HG03558 (cell line): Measurements from ENCODE around the gene TAF6.

Experiments used
- ATAC-seq: cut with Tn5 transposase; IDR thresholded peaks from one replicate; pipeline ENCODE4 v1.9.1; 2021; ENCODE audit warnings: moderate number of reproducible peaks; ENCODE audit not compliant: unreplicated experiment; ENCODE audit errors: extremely low read depth

Gene TAF6

DNA sequence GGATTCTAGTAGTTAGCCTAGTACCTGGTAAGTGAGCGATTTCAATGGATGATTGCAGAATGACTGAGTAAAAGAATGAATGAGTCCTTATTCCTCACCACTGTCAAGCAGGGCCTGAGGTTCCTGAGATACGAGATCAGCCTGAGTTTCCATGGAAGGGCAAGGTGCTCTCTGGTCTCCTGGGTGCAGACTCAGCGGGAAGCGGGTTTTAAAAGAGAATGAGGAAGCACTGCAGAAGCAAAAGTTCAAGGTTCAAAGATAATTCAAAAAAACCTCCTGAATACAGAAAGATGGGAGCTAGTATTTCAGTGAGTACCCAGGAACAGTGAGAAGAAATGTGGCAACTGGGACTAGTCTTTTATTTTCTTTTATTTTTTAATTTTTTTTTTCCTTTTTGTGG is 42.0 kb downstream of the TAF6 start:
- ATAC-seq = no peak

DNA sequence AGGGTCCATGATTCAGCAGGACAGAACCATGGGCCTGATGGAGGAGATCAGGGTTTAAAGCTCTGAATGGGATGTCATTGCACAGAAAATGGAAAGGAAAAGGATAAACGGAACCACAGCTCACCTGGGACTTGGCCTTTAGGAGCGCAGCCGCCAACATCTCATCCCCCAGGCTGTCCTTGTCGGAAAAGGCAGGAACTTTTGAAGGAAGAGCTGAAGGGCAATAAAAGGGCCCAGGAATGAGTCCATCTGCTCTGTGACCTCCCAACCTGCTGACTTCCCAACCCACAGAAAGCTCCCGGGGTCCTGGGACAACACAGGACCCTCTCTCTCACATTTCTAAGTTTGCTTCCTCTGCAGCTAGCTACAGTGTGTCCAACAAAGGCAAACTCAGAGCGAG is 43.7 kb downstream of the TAF6 start:
- no peak for ATAC-seq

DNA sequence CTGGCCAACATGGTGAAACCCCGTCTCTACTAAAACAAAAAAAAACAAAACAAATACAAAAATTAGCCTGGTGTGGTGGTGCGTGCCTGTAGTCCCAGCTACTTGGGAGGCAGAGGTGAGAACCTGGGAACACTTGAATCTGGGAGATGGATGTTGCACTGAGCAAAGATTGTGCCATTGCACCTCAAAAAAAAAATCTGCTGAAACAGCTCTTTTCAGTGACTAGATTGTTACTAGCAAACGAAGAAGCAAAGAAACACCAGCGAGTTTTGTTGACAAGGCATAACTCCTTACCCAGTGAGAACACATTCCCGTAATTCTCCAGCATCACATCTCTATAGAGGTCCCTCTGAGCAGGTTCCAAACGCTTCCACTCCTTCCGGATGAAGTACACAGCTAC is 44.3 kb downstream of the TAF6 start:
- no peak for ATAC-seq

DNA sequence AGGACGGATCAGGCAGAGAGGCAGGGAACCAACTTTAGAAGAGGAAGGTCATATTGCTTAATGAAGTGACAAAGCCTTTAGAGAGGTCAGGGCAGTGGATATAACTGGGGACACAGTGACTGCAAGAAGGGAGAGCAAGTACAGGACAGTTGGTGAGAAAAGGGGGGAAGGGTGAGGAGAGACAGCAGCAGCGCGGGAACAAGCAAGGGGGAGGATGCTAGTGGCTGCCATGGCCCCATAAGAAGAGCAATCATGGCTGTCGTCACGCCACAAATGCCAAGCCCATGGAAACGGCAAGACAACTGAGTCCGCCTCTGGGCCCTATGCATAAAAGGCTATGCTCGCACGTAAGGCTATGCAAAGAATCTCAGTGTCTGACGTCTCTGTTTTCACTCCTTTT is 46.7 kb downstream of the TAF6 start:
- ATAC-seq = no peak

DNA sequence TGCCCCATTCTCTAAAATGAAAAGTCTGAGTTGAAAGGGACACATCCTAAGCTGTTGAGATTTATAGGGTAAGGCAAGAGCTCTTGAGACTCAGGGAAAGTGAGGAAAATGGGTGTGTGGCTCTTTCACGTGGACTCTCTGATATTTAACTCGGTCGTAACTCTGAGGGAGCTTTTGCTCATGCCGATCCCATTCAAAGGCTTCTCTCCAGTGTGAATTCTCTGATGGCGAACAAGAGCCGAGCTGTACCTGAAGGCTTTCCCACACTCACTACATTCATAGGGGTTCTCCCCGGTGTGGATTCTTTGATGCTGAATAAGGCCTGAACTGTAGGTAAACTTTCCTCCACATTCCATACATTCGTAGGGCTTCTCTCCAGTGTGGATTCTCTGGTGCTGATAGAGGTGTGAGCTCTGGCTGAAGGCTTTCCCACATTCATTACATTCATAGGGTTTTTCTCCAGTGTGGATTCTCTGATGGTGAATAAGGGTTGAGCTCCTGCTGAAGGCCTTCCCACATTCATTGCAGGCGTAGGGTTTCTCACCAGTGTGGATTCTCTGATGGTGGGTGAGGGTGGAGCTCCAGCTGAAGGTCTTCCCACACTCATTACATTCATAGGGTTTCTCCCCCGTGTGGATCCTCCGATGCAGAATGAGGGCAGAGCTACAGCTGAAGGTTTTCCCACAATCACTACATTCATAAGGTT is 48.0 kb downstream of the TAF6 start:
- ATAC-seq = no peak

DNA sequence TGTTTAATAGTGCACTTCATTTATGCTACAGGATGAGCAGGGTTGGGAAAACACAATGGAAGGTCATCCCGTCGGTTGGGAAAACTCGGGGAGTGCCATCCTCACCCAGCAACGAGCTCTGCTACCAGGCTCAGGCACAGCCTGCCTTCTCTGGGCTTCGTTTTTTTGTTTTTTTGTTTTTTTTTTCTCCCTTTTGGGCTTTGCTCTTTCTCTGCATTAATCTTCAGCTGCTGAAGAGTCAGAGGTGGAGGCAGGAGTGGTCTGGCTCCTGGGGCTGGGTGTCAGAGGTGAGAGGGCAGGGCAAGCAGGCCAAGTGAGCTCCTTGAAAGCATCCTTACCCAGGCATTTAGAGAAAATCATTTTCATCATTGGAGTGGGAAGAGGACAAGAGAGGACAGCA is 49.2 kb downstream of the TAF6 start:
- no peak for ATAC-seq

DNA sequence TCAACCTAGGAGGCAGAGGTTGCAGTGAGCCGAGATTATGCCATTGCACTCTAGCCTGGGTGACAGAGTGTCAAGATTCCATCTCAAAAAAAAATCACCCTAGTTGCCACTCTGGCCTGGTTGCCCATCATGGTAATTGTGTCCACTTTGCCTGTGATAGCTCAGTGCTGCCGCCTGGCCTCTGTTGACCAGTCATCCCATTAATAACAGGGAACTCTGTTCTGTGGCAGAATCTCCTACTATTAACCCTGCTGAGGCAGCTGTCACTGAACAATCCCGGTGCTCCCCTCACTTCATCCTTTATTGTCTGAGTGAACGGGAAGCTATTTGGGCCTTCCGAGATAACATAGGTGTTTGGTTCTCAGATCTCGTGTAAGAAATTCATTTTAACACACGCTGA is 52.2 kb downstream of the TAF6 start:
- no peak for ATAC-seq

DNA sequence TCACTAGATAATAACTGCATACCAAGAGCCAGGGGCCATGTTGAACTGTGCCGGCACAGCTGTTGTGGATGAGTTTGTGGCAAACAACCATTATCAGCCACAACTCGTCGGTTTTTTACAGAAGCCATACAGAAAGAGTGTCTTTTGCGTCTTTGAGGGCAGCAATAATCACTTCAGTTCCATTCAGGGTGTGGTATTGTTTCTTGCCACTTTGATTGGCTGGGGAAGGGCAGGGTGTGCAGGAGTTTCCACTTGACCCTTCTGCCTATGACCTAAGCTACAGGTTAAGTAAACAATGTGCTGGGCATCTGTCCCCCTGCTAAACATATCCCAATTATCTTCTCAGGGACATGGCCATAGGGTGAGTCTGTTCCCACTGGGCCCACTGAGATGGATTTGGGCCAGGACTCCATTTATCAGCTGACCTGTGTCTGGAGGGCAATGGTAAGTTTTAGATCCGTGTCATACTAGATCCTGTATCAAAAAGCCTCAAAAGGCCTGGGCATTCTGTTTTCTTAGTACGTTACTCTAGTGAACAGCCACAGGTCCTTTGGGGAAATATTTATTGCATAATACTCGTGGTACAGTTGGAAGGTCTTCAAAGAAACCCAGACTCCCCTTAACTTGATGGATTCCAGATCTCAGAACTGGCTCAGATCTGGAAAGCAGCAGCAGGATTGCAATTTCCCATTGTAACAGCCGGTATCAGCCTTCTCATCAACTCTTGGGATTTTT is 53.5 kb downstream of the TAF6 start:
- ATAC-seq = no peak

DNA sequence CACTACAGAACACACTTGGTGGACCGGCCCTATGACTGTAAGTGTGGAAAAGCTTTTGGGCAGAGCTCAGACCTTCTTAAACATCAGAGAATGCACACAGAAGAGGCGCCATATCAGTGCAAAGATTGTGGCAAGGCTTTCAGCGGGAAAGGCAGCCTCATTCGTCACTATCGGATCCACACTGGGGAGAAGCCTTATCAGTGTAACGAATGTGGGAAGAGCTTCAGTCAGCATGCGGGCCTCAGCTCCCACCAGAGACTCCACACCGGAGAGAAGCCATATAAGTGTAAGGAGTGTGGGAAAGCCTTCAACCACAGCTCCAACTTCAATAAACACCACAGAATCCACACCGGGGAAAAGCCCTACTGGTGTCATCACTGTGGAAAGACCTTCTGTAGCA is 55.0 kb downstream of the TAF6 start:
- ATAC-seq = no peak

DNA sequence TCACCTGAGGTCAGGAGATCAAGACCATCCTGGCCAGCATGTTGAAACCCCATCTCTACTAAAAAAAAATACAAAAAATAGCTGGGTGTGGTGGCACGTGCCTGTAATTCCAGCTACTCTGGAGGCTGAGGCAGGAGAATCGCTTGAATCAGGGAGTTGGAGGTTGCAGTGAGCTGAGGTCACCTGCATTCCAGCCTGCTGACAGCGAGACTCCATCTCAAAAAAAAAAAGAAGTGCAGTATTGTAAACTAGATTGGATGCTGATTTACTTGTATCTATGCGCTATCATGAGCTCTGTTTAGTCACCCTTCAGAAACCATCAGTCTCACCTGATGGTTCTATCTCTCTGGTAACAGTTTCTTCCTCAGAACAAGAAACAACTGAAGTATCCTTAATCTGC is 55.8 kb downstream of the TAF6 start:
- ATAC-seq = no peak

DNA sequence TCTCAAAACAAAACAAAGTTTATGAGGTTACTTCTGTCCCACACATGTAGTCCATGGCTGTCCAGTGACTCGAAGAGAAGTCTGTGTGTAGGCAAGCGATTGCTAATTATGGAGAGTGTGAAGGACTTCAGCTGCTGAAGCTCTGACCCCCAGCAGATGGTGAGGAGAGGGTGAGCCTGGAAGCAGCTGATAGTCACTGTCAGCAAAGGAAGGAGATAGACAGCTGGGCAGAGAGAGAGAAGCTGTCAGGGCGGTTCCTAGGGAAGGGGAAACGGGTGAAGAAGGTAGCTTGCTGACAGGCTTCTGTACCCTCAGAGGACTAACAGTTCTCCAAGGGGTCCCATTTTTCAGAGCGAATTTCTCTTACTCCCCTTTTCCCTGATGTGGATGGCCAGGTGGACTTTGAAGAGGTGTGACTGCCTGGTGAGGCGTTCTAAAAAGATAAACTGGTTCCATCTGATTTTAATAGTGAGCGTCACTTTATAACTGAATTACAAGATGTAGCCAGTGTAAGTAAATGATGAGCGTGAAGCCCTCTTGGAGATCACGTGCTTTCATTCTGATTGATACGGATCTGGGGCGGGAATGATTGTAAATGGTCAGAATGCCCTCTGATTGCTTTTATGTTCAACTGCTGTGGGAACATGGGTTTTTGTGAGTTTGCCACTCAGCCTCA is 57.5 kb downstream of the TAF6 start:
- ATAC-seq = no peak

DNA sequence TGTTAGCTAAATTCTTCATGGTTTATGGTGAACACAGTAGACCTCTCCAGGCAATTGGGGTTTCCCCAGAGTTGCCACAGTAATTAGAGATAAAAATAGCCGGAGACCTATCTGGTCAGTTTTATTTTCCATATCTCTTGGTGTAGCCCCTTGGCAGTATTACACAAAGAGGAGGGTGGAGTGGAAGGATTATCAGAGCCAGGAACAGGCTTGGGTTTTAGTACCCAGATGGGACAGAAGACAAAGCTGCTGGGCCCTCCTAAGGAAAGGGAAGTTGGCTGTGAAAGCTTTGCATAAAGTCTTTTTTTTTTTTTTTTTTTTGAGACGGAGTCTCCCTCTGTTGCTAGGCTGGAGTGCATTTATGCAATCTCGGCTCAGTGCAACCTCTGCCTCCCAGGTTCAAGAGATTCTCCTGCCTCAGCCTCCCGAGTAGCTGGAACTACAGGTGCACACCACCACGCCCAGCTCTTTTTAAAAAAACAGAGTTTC is 59.9 kb downstream of the TAF6 start:
- ATAC-seq = no peak
